DOHH2 (cell line): Measurements from ENCODE around the gene FBXL17.

Source experiments
- EZH2phosphoT487 ChIP-seq: fragments of 200-600 bp; sonication (generic); IDR thresholded peaks from 2 replicates; pipeline ENCODE4 v1.6.1; 2017; ENCODE audit warnings: borderline replicate concordance, mild to moderate bottlenecking, antibody characterized with exemption, low read length, moderate library complexity, mixed read lengths
- TF ChIP-seq, protein P1 (sequence below): fragments of 200-600 bp; sonication (generic); IDR thresholded peaks from one replicate; pipeline ENCODE4 v1.5.1; 2014; ENCODE audit warnings: antibody characterized with exemption, mild to moderate bottlenecking, low read depth, low read length; ENCODE audit not compliant: poor library complexity, severe bottlenecking

DNA sequence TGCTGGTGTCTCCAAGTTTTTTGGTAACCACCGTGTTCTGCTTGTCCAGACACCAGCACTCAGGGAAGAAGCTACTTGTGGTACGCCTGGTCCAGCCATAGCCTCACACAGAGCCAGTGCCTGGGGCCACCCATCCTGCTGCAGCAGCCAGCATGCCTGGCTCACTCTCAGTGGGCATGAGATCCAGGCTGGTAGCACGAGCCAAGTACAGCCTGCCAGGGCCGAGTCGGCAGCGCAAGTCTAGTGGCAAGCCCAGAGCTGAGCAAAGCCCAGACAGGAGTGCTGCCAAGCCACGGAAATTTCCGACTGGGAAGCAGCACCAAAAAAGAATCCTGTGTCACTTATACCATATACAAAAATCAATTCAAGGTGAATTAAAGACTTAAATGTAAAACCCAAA is 36.3 kb upstream of the FBXL17 start:
- TF ChIP-seq, protein P1, sequence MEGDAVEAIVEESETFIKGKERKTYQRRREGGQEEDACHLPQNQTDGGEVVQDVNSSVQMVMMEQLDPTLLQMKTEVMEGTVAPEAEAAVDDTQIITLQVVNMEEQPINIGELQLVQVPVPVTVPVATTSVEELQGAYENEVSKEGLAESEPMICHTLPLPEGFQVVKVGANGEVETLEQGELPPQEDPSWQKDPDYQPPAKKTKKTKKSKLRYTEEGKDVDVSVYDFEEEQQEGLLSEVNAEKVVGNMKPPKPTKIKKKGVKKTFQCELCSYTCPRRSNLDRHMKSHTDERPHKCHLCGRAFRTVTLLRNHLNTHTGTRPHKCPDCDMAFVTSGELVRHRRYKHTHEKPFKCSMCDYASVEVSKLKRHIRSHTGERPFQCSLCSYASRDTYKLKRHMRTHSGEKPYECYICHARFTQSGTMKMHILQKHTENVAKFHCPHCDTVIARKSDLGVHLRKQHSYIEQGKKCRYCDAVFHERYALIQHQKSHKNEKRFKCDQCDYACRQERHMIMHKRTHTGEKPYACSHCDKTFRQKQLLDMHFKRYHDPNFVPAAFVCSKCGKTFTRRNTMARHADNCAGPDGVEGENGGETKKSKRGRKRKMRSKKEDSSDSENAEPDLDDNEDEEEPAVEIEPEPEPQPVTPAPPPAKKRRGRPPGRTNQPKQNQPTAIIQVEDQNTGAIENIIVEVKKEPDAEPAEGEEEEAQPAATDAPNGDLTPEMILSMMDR, result no peak
- no peak for TF ChIP-seq EZH2phosphoT487
